ENCODE results near the gene GDPD5. TPM values are rescaled to one million over a fixed set of nuclear protein-coding genes. Genes with fewer than 3 reads are reported as not detected.

GDPD5 gene
- total RNA-seq, 2 experiments from 2014 or later, result 13.5 to 57.3 TPM

DNA sequence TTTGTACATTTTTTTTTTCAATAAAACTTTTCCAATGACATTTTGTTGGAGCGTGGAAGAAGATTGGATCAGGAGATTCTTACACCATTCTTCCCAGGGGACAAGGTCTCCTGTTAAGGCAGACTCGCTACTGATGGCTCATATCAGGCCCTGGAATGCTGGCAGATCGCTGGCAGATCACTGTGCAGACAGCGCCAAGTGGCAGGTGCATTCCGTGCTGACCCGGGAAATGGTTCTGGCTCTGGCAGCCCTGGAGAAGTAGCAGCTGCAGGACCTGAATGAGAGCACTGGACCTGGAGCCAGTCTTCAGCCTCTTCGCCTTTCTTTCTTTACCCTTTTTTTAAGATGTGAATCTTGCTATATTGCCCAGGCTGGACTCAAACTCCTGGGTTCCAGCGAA is 47.0 kb upstream of the GDPD5 start:
- Histone ChIP-seq H3K27ac (ENCODE audit: low read depth, low read length, poor library complexity, severe bottlenecking) (no peak overlapping the region), H3K4me2 (ENCODE audit: low read length) (no peak overlapping the region), H3K4me3 (ENCODE audit: low read depth, low read length, poor library complexity, severe bottlenecking) (no peak overlapping the region), H3K9me3 (ENCODE audit: low read length) (no peaks in the 10 kb centered on the region), H2AFZ (ENCODE audit: low read length) (no peak overlapping the region), H3K9me2 (ENCODE audit: insufficient read depth, low read length) (no peaks in the 10 kb centered on the region), H4K20me1 (ENCODE audit: insufficient read depth, low read length) (no peaks in the 10 kb centered on the region), H3K4me1 (ENCODE audit: insufficient read depth, low read length, poor library complexity, severe bottlenecking) (no peaks in the 10 kb centered on the region), H3K79me2 (ENCODE audit: insufficient read depth, low read depth, low read length) (no peaks in the 10 kb centered on the region), H3K36me3 (ENCODE audit: insufficient read depth, low read length) (no peaks in the 10 kb centered on the region)
- DNase-seq (ENCODE audit: low spot score), result no peak
- intact Hi-C loops (cut with micrococcal nuclease; ENCODE audit: unreplicated experiment), result no loop called here
- ChIA-PET CTCF (ENCODE audit: unreplicated experiment) (no interaction called here), POLR2A (no interaction called here)
- TF ChIP-seq EZH2phosphoT487 (IDR thresholded peaks at IDR 0.05; ENCODE audit: borderline replicate concordance, low read depth, low read length), result no peak
- TF ChIP-seq, protein P1, sequence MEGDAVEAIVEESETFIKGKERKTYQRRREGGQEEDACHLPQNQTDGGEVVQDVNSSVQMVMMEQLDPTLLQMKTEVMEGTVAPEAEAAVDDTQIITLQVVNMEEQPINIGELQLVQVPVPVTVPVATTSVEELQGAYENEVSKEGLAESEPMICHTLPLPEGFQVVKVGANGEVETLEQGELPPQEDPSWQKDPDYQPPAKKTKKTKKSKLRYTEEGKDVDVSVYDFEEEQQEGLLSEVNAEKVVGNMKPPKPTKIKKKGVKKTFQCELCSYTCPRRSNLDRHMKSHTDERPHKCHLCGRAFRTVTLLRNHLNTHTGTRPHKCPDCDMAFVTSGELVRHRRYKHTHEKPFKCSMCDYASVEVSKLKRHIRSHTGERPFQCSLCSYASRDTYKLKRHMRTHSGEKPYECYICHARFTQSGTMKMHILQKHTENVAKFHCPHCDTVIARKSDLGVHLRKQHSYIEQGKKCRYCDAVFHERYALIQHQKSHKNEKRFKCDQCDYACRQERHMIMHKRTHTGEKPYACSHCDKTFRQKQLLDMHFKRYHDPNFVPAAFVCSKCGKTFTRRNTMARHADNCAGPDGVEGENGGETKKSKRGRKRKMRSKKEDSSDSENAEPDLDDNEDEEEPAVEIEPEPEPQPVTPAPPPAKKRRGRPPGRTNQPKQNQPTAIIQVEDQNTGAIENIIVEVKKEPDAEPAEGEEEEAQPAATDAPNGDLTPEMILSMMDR (conservative IDR thresholded peaks at IDR 0.05; ENCODE audit: low read length), result no peak
- no TSS peak for BruUV-seq (replicated peaks)

DNA sequence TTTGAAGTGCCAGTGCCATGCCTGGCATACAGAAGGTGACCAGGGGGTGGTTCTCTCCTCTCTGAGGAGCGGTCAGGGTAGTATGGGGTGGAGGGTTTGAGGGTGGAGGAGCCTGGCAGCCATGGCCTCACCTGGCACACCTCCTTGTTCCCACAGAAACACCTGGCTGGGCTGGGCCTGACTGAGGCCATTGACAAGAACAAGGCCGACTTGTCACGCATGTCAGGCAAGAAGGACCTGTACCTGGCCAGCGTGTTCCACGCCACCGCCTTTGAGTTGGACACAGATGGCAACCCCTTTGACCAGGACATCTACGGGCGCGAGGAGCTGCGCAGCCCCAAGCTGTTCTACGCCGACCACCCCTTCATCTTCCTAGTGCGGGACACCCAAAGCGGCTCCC is 45.9 kb upstream of the GDPD5 start:
- no peak overlapping the region for H3K27ac ChIP-seq (ENCODE audit: low read depth, low read length, poor library complexity, severe bottlenecking)
- no peak for TF ChIP-seq EZH2phosphoT487 (IDR thresholded peaks at IDR 0.05; ENCODE audit: borderline replicate concordance, low read depth, low read length)
- TF ChIP-seq, protein P1 (conservative IDR thresholded peaks at IDR 0.05; ENCODE audit: low read length), result no peak
- intact Hi-C loops (cut with micrococcal nuclease; ENCODE audit: unreplicated experiment), result no loop called here
- no peak overlapping the region for H3K4me2 ChIP-seq (ENCODE audit: low read length)
- no peak overlapping the region for H3K4me3 ChIP-seq (ENCODE audit: low read depth, low read length, poor library complexity, severe bottlenecking)
- no peaks in the 10 kb centered on the region for H3K9me2 ChIP-seq (ENCODE audit: insufficient read depth, low read length)
- no peaks in the 10 kb centered on the region for H3K4me1 ChIP-seq (ENCODE audit: insufficient read depth, low read length, poor library complexity, severe bottlenecking)
- POLR2A ChIA-PET, result interaction anchor here (1.5 kb wide), 1 partner anchor 12 kb away, joined by 3 read pairs; no protein-coding TSS in a partner anchor
- H3K79me2 ChIP-seq (ENCODE audit: insufficient read depth, low read depth, low read length), result no peaks in the 10 kb centered on the region
- no peak for DNase-seq (ENCODE audit: low spot score)
- no TSS peak for BruUV-seq (replicated peaks)
- no peaks in the 10 kb centered on the region for H3K9me3 ChIP-seq (ENCODE audit: low read length)
- H2AFZ ChIP-seq (ENCODE audit: low read length), result no peak overlapping the region
- H4K20me1 ChIP-seq (ENCODE audit: insufficient read depth, low read length), result no peaks in the 10 kb centered on the region
- no peaks in the 10 kb centered on the region for H3K36me3 ChIP-seq (ENCODE audit: insufficient read depth, low read length)
- CTCF ChIA-PET (ENCODE audit: unreplicated experiment), result no interaction called here

DNA sequence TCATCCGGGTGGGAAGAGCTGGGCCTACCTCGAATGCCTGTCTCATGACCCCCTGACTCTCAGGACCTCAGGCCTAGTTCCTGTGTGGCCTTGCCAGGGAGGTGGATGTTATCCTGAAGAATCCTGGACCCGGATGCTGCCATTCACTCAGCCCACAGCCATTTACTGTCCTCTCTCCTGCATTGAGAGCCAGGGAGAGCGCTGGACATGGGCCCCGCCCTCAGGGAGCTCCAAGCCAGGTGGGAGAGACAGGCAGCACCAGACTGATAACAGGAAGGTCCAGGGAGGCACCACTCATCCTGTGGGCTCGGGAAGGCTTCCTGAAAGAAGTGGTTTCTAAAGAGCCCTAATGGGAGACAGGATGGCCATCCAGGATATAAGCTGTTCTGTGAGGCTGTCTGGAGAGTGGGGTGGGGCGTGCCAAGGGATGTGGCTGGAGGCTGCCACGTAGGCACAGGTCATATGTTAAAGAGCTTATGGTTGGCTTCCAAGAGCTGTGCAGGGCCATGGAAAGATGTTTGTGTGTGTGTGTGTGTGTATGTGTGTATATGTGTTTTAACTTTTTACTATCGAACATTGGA is 44.9 kb upstream of the GDPD5 start:
- no peak for TF ChIP-seq EZH2phosphoT487 (IDR thresholded peaks at IDR 0.05; ENCODE audit: borderline replicate concordance, low read depth, low read length)
- TF ChIP-seq, protein P1 (conservative IDR thresholded peaks at IDR 0.05; ENCODE audit: low read length), result no peak
- Histone ChIP-seq H3K9me3 (ENCODE audit: low read length) (no peaks in the 10 kb centered on the region), H3K36me3 (ENCODE audit: insufficient read depth, low read length) (no peaks in the 10 kb centered on the region), H3K79me2 (ENCODE audit: insufficient read depth, low read depth, low read length) (no peaks in the 10 kb centered on the region), H3K4me3 (ENCODE audit: low read depth, low read length, poor library complexity, severe bottlenecking) (no peak overlapping the region), H3K4me2 (ENCODE audit: low read length) (no peak overlapping the region), H3K27ac (ENCODE audit: low read depth, low read length, poor library complexity, severe bottlenecking) (no peak overlapping the region), H3K9me2 (ENCODE audit: insufficient read depth, low read length) (no peaks in the 10 kb centered on the region), H4K20me1 (ENCODE audit: insufficient read depth, low read length) (no peaks in the 10 kb centered on the region), H3K4me1 (ENCODE audit: insufficient read depth, low read length, poor library complexity, severe bottlenecking) (no peaks in the 10 kb centered on the region), H2AFZ (ENCODE audit: low read length) (no peak overlapping the region)
- no peak for DNase-seq (ENCODE audit: low spot score)
- CTCF ChIA-PET (ENCODE audit: unreplicated experiment), result no interaction called here
- BruUV-seq (replicated peaks), result no TSS peak
- intact Hi-C loops (cut with micrococcal nuclease; ENCODE audit: unreplicated experiment), result no loop called here
- POLR2A ChIA-PET, result interaction anchor here (0.6 to 1.5 kb wide), 2 partner anchors 11 to 241 kb away, joined by 3 to 4 read pairs; no protein-coding TSS in a partner anchor
